ENCODE data around the gene CFAP221.

CFAP221 gene

DNA sequence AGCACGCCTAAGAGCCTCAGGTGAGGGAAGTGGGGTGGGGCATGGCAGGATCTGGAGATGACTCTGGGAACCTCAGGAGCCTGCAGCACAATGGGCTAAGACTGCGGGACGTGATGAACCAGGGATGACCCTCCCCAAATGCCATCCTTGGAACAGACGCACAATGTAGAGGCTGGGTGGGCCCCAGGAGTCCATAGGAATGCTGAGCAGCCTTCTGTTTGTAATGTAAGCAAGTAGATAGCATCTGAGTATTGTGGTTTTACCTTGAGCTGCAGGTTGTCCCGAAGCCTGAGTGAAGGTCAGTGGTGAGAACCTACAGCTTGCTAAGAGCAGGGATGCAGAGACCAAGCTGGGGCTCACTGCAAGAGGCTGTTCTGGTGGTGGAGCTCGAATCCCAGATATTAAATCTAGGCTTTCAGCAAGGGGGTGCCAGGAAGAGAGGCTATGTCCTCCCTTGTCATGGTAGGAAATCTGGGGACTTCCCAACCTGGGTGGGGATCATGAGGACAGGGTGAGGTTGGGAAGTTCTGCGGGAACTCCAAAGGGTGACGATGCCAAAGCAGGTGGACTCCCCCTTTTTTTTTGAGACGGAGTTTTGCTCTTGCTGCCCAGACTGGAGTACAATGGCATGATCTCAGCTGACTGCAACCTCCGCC lies 25.7 kb upstream of the CFAP221 start:
- Histone ChIP-seq H3K9ac (ENCODE audit: low read depth, low read length, poor library complexity, severe bottlenecking) (no peak overlapping the region), H3K4me1 (ENCODE audit: insufficient read depth, low read length, poor library complexity, severe bottlenecking) (no peaks in the 10 kb centered on the region)

DNA sequence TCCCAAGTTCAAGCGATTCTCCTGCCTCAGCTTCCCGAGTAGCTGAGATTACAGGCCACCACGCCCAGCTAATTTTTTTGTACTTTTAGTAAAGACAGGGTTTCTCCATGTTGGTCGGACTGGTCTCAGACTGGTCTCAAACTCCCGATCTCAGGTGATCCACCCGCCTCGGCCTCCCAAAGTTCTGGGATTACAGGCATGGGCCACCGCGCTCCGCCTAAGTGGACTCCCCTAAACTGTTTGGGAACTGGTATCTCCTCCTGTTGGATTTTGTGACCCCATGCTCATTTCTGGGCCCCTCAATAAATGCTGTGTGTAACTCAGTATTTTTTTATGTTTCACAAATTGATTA lies 25.2 kb upstream of the CFAP221 start:
- H3K79me2 ChIP-seq (ENCODE audit: insufficient read depth, low read length): no peaks in the 10 kb centered on the region
- no peaks in the 10 kb centered on the region for H3K9me2 ChIP-seq (replicated peaks; ENCODE audit: low read depth, low read length)
- H3K4me3 ChIP-seq (ENCODE audit: low read length, poor library complexity, severe bottlenecking): no peak overlapping the region
- no peak overlapping the region for H2AFZ ChIP-seq (ENCODE audit: low read length)
- no peak for TF ChIP-seq EZH2phosphoT487 (IDR thresholded peaks at IDR 0.05; ENCODE audit: borderline replicate concordance)
- TF ChIP-seq, protein P1, sequence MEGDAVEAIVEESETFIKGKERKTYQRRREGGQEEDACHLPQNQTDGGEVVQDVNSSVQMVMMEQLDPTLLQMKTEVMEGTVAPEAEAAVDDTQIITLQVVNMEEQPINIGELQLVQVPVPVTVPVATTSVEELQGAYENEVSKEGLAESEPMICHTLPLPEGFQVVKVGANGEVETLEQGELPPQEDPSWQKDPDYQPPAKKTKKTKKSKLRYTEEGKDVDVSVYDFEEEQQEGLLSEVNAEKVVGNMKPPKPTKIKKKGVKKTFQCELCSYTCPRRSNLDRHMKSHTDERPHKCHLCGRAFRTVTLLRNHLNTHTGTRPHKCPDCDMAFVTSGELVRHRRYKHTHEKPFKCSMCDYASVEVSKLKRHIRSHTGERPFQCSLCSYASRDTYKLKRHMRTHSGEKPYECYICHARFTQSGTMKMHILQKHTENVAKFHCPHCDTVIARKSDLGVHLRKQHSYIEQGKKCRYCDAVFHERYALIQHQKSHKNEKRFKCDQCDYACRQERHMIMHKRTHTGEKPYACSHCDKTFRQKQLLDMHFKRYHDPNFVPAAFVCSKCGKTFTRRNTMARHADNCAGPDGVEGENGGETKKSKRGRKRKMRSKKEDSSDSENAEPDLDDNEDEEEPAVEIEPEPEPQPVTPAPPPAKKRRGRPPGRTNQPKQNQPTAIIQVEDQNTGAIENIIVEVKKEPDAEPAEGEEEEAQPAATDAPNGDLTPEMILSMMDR (conservative IDR thresholded peaks at IDR 0.05; ENCODE audit: low read length): no peak
- H3K27me3 ChIP-seq (ENCODE audit: insufficient read depth, low read length, poor library complexity, severe bottlenecking): no peaks in the 10 kb centered on the region
- no peaks in the 10 kb centered on the region for H3F3A ChIP-seq (ENCODE audit: low read depth)
- no peaks in the 10 kb centered on the region for H3K9me3 ChIP-seq (ENCODE audit: insufficient read depth, low read depth, low read length)
- no peak overlapping the region for H3K4me2 ChIP-seq (ENCODE audit: low read depth, low read length, poor library complexity, severe bottlenecking)
- no peak overlapping the region for H3K9ac ChIP-seq (ENCODE audit: low read depth, low read length, poor library complexity, severe bottlenecking)
- H3K4me1 ChIP-seq (ENCODE audit: insufficient read depth, low read length, poor library complexity, severe bottlenecking): no peaks in the 10 kb centered on the region
- no peaks in the 10 kb centered on the region for H3K36me3 ChIP-seq (ENCODE audit: insufficient read depth, low read length)
- no peaks in the 10 kb centered on the region for H4K20me1 ChIP-seq (ENCODE audit: insufficient read depth, low read length, poor library complexity, severe bottlenecking)

More for the DNA sequence above, 25.7 kb upstream of the CFAP221 start:
- H3K79me2 ChIP-seq (ENCODE audit: insufficient read depth, low read length): no peaks in the 10 kb centered on the region
- H3K36me3 ChIP-seq (ENCODE audit: insufficient read depth, low read length): no peaks in the 10 kb centered on the region
- no peaks in the 10 kb centered on the region for H3K27me3 ChIP-seq (ENCODE audit: insufficient read depth, low read length, poor library complexity, severe bottlenecking)
- H4K20me1 ChIP-seq (ENCODE audit: insufficient read depth, low read length, poor library complexity, severe bottlenecking): no peaks in the 10 kb centered on the region
- no peak overlapping the region for H3K4me3 ChIP-seq (ENCODE audit: low read length, poor library complexity, severe bottlenecking)
- no peaks in the 10 kb centered on the region for H3K9me2 ChIP-seq (replicated peaks; ENCODE audit: low read depth, low read length)
- H3K4me2 ChIP-seq (ENCODE audit: low read depth, low read length, poor library complexity, severe bottlenecking): no peak overlapping the region
- H3K9me3 ChIP-seq (ENCODE audit: insufficient read depth, low read depth, low read length): no peaks in the 10 kb centered on the region
- no peak overlapping the region for H2AFZ ChIP-seq (ENCODE audit: low read length)
- H3F3A ChIP-seq (ENCODE audit: low read depth): no peaks in the 10 kb centered on the region
- TF ChIP-seq, protein P1 (conservative IDR thresholded peaks at IDR 0.05; ENCODE audit: low read length): no peak
- no peak for TF ChIP-seq EZH2phosphoT487 (IDR thresholded peaks at IDR 0.05; ENCODE audit: borderline replicate concordance)

DNA sequence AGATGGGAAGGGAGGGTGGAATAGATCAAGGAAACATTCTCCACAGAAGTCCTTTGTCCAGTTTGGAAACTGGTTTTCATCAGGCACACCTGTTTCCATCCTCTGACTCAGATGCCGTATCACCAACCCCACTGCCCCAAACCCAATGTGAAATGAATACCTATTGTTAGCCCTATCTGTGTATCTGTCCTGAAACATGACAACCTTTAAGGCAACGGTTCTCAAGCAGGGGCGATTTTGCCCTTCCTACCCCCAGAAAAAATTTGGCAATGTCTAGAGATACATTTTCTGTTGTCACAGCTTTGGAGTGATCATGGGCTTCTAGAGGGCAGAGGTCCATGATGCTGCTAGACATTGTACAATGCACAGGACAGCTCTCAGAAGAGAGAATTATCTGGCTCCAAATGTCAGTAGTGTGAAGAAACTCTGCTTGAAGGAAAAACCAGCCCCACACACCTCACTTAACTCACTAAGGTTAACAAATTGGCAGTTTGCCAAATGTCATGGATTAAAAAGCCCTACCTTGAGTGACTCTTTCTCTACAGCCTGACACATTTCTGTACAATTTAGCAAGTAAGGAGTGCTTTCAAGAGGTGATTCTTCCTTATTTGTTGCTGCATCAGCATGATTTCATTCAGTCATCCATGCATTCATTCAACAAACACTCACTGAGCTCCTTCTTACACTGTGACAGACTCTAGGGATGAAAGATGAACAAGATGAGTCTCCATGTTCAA lies 23.4 kb upstream of the CFAP221 start:
- Histone ChIP-seq H3K9ac (ENCODE audit: low read depth, low read length, poor library complexity, severe bottlenecking) (no peak overlapping the region), H3K9me3 (ENCODE audit: insufficient read depth, low read depth, low read length) (no peaks in the 10 kb centered on the region), H3K27me3 (ENCODE audit: insufficient read depth, low read length, poor library complexity, severe bottlenecking) (no peaks in the 10 kb centered on the region), H3K36me3 (ENCODE audit: insufficient read depth, low read length) (no peaks in the 10 kb centered on the region), H3K79me2 (ENCODE audit: insufficient read depth, low read length) (no peaks in the 10 kb centered on the region), H3K4me1 (ENCODE audit: insufficient read depth, low read length, poor library complexity, severe bottlenecking) (no peaks in the 10 kb centered on the region), H3K9me2 (replicated peaks; ENCODE audit: low read depth, low read length) (no peaks in the 10 kb centered on the region), H3K4me3 (ENCODE audit: low read length, poor library complexity, severe bottlenecking) (no peak overlapping the region), H4K20me1 (ENCODE audit: insufficient read depth, low read length, poor library complexity, severe bottlenecking) (no peaks in the 10 kb centered on the region), H3K4me2 (ENCODE audit: low read depth, low read length, poor library complexity, severe bottlenecking) (no peak overlapping the region), H2AFZ (ENCODE audit: low read length) (no peak overlapping the region), H3F3A (ENCODE audit: low read depth) (no peaks in the 10 kb centered on the region)
- TF ChIP-seq, protein P1 (conservative IDR thresholded peaks at IDR 0.05; ENCODE audit: low read length): no peak
- no peak for TF ChIP-seq EZH2phosphoT487 (IDR thresholded peaks at IDR 0.05; ENCODE audit: borderline replicate concordance)
